ENCODE measurements around the gene KDM5C.

- no peak for TF ChIP-seq NFIC (IDR thresholded peaks at IDR 0.05)
- no peak for TF ChIP-seq TAF1 (IDR thresholded peaks at IDR 0.05; ENCODE audit: low read depth)
- no peak for TF ChIP-seq CREB1 (IDR thresholded peaks at IDR 0.05; ENCODE audit: low read depth)
- no peak for TF ChIP-seq EP300 (IDR thresholded peaks at IDR 0.05; ENCODE audit: borderline replicate concordance)
- TF ChIP-seq RAD21 (IDR thresholded peaks at IDR 0.05; ENCODE audit: low read depth): no peak
- TF ChIP-seq CEBPB (IDR thresholded peaks at IDR 0.05): no peak
- TF ChIP-seq TEAD4 (IDR thresholded peaks at IDR 0.05): no peak
- no peak for TF ChIP-seq EGR1 (IDR thresholded peaks at IDR 0.05)
- TF ChIP-seq, protein P1, sequence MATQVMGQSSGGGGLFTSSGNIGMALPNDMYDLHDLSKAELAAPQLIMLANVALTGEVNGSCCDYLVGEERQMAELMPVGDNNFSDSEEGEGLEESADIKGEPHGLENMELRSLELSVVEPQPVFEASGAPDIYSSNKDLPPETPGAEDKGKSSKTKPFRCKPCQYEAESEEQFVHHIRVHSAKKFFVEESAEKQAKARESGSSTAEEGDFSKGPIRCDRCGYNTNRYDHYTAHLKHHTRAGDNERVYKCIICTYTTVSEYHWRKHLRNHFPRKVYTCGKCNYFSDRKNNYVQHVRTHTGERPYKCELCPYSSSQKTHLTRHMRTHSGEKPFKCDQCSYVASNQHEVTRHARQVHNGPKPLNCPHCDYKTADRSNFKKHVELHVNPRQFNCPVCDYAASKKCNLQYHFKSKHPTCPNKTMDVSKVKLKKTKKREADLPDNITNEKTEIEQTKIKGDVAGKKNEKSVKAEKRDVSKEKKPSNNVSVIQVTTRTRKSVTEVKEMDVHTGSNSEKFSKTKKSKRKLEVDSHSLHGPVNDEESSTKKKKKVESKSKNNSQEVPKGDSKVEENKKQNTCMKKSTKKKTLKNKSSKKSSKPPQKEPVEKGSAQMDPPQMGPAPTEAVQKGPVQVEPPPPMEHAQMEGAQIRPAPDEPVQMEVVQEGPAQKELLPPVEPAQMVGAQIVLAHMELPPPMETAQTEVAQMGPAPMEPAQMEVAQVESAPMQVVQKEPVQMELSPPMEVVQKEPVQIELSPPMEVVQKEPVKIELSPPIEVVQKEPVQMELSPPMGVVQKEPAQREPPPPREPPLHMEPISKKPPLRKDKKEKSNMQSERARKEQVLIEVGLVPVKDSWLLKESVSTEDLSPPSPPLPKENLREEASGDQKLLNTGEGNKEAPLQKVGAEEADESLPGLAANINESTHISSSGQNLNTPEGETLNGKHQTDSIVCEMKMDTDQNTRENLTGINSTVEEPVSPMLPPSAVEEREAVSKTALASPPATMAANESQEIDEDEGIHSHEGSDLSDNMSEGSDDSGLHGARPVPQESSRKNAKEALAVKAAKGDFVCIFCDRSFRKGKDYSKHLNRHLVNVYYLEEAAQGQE (IDR thresholded peaks at IDR 0.05; ENCODE audit: low read depth): no peak
- TF ChIP-seq MAX (IDR thresholded peaks at IDR 0.05): no peak
- no peak for TF ChIP-seq ZBTB7A (IDR thresholded peaks at IDR 0.05; ENCODE audit: low read depth)
These were observed 11.1 kb upstream of the KDM5C start for GRCh38 chrX:53236025-53236679.
